ENCODE results near the gene SEBOX. TPM values are rescaled to one million over a fixed set of nuclear protein-coding genes. Genes with fewer than 3 reads are reported as not detected.

The SEBOX gene
- total RNA-seq, 2 experiments from 2014 or later = not detected

GRCh38 chr17:28402224-28402630, 37.2 kb upstream of the SEBOX start:
- H3K27me3 Mint-ChIP-seq = peaks cover 7% of the 10 kb centered on the region
- CTCF ChIA-PET = interaction anchor here (2.1 kb wide), 1 partner anchor 15 kb away, joined by 6 read pairs; no protein-coding TSS in a partner anchor
- POLR2A ChIA-PET = interaction anchor here (0.6 kb wide), 1 partner anchor 60 kb away, joined by 3 read pairs; no protein-coding TSS in a partner anchor
- no peaks in the 10 kb centered on the region for H3K36me3 Mint-ChIP-seq (ENCODE audit: low read depth)
- no peak overlapping the region for H3K27ac Mint-ChIP-seq
- no peak overlapping the region for H3K4me3 Mint-ChIP-seq
- no peaks in the 10 kb centered on the region for H3K9me3 Mint-ChIP-seq
- no peak for DNase-seq
- peaks cover 10% of the 10 kb centered on the region for H3K4me1 Mint-ChIP-seq

- CTCF ChIA-PET = interaction anchor here (1.2 kb wide), 1 partner anchor 65 kb away, joined by 3 read pairs; the partner anchor contains the start of genes IFT20 and TNFAIP1
- DNase-seq = no peak
- POLR2A ChIA-PET = interaction anchor here (0.8 kb wide), 1 partner anchor 15 kb away, joined by 3 read pairs; no protein-coding TSS in a partner anchor
- Mint-ChIP-seq H3K4me1 (peaks cover 4% of the 10 kb centered on the region), H3K27me3 (no peaks in the 10 kb centered on the region), H3K36me3 (ENCODE audit: low read depth) (no peaks in the 10 kb centered on the region), H3K27ac (no peak overlapping the region), H3K9me3 (no peaks in the 10 kb centered on the region), H3K4me3 (no peak overlapping the region)
Observed at GRCh38 chr17:28399808-28400207, 34.8 kb upstream of the SEBOX start.

- Mint-ChIP-seq H3K4me3 (no peak overlapping the region), H3K9me3 (no peaks in the 10 kb centered on the region), H3K4me1 (peaks cover 4% of the 10 kb centered on the region), H3K27me3 (no peaks in the 10 kb centered on the region), H3K27ac (no peak overlapping the region), H3K36me3 (ENCODE audit: low read depth) (peaks cover 7% of the 10 kb centered on the region)
- ChIA-PET POLR2A (no interaction called here), CTCF (no interaction called here)
- DNase-seq = no peak
Observed at GRCh38 chr17:28398280-28398981, 33.4 kb upstream of the SEBOX start.

- H3K27ac Mint-ChIP-seq = no peak overlapping the region
- no peak overlapping the region for H3K4me3 Mint-ChIP-seq
- ChIA-PET CTCF (no interaction called here), POLR2A (no interaction called here)
- no peaks in the 10 kb centered on the region for H3K27me3 Mint-ChIP-seq
- no peaks in the 10 kb centered on the region for H3K9me3 Mint-ChIP-seq
- no peak for DNase-seq
- peaks cover 4% of the 10 kb centered on the region for H3K4me1 Mint-ChIP-seq
- peaks cover 7% of the 10 kb centered on the region for H3K36me3 Mint-ChIP-seq (ENCODE audit: low read depth)
Observed at GRCh38 chr17:28397687-28398279, 32.8 kb upstream of the SEBOX start.

- ChIA-PET POLR2A (no interaction called here), CTCF (interaction anchor here (0.6 kb wide), 1 partner anchor 462 kb away, joined by 3 read pairs; no protein-coding TSS in a partner anchor)
- Mint-ChIP-seq H3K4me1 (peaks cover 4% of the 10 kb centered on the region), H3K27me3 (no peaks in the 10 kb centered on the region), H3K27ac (no peak overlapping the region), H3K4me3 (no peak overlapping the region), H3K36me3 (ENCODE audit: low read depth) (peaks cover 10% of the 10 kb centered on the region), H3K9me3 (no peaks in the 10 kb centered on the region)
- DNase-seq = no peak
Observed at GRCh38 chr17:28397275-28397674, 32.3 kb upstream of the SEBOX start.

- ChIA-PET CTCF (interaction anchor here (0.6 to 1.3 kb wide), 2 partner anchors 8 to 462 kb away, joined by 3 to 5 read pairs; no protein-coding TSS in a partner anchor), POLR2A (no interaction called here)
- Mint-ChIP-seq H3K27me3 (no peaks in the 10 kb centered on the region), H3K4me1 (no peaks in the 10 kb centered on the region), H3K27ac (no peak overlapping the region), H3K36me3 (ENCODE audit: low read depth) (peaks cover 11% of the 10 kb centered on the region), H3K9me3 (no peaks in the 10 kb centered on the region), H3K4me3 (no peak overlapping the region)
- DNase-seq = no peak
Observed at GRCh38 chr17:28396635-28397239, 31.7 kb upstream of the SEBOX start.

- Mint-ChIP-seq H3K4me3 (no peak overlapping the region), H3K27me3 (no peaks in the 10 kb centered on the region), H3K36me3 (ENCODE audit: low read depth) (peaks cover 11% of the 10 kb centered on the region), H3K4me1 (no peaks in the 10 kb centered on the region), H3K9me3 (no peaks in the 10 kb centered on the region), H3K27ac (no peak overlapping the region)
- POLR2A ChIA-PET = no interaction called here
- CTCF ChIA-PET = interaction anchor here (0.9 to 1.3 kb wide), 3 partner anchors 9 to 26 kb away, joined by 3 to 5 read pairs (median 3); partner anchors contain the start of gene VTN
- no peak for DNase-seq
Observed at GRCh38 chr17:28395968-28396367, 31.0 kb upstream of the SEBOX start.

- Mint-ChIP-seq H3K4me1 (no peaks in the 10 kb centered on the region), H3K27me3 (no peaks in the 10 kb centered on the region), H3K27ac (no peak overlapping the region), H3K36me3 (ENCODE audit: low read depth) (peaks cover 13% of the 10 kb centered on the region), H3K4me3 (no peak overlapping the region), H3K9me3 (no peaks in the 10 kb centered on the region)
- no peak for DNase-seq
- POLR2A ChIA-PET = no interaction called here
- CTCF ChIA-PET = interaction anchor here (0.8 to 1.0 kb wide), 3 partner anchors 9 to 25 kb away, joined by 3 read pairs; partner anchors contain the start of gene VTN
Observed at GRCh38 chr17:28395426-28395825, 30.4 kb upstream of the SEBOX start.

- POLR2A ChIA-PET = no interaction called here
- Mint-ChIP-seq H3K4me1 (no peaks in the 10 kb centered on the region), H3K27me3 (no peaks in the 10 kb centered on the region), H3K9me3 (no peaks in the 10 kb centered on the region), H3K27ac (no peak overlapping the region), H3K4me3 (no peak overlapping the region), H3K36me3 (ENCODE audit: low read depth) (peaks cover 22% of the 10 kb centered on the region)
- CTCF ChIA-PET = interaction anchor here (0.8 to 1.0 kb wide), 2 partner anchors 8 to 9 kb away, joined by 3 read pairs; no protein-coding TSS in a partner anchor
- DNase-seq = no peak
Observed at GRCh38 chr17:28394337-28395116, 29.5 kb upstream of the SEBOX start.

- CTCF ChIA-PET = no interaction called here
- POLR2A ChIA-PET = no interaction called here
- Mint-ChIP-seq H3K36me3 (ENCODE audit: low read depth) (peaks cover 29% of the 10 kb centered on the region), H3K27me3 (no peaks in the 10 kb centered on the region), H3K4me3 (no peak overlapping the region), H3K4me1 (no peaks in the 10 kb centered on the region), H3K9me3 (no peaks in the 10 kb centered on the region), H3K27ac (no peak overlapping the region)
- DNase-seq = no peak
Observed at GRCh38 chr17:28392491-28392890, 27.5 kb upstream of the SEBOX start.

GRCh38 chr17:28391401-28391800, 26.4 kb upstream of the SEBOX start:
- Mint-ChIP-seq H3K27me3 (no peaks in the 10 kb centered on the region), H3K4me1 (no peaks in the 10 kb centered on the region), H3K9me3 (no peaks in the 10 kb centered on the region), H3K27ac (no peak overlapping the region), H3K36me3 (ENCODE audit: low read depth) (peaks cover 29% of the 10 kb centered on the region), H3K4me3 (no peak overlapping the region)
- POLR2A ChIA-PET = interaction anchor here (0.6 kb wide), 1 partner anchor 148 kb away, joined by 4 read pairs; no protein-coding TSS in a partner anchor
- CTCF ChIA-PET = interaction anchor here (0.6 kb wide), 1 partner anchor 593 kb away, joined by 3 read pairs; no protein-coding TSS in a partner anchor
- DNase-seq = no peak

GRCh38 chr17:28390984-28391383, 26.0 kb upstream of the SEBOX start:
- Mint-ChIP-seq H3K4me1 (peaks cover 4% of the 10 kb centered on the region), H3K27ac (no peak overlapping the region), H3K4me3 (no peak overlapping the region), H3K27me3 (no peaks in the 10 kb centered on the region), H3K36me3 (ENCODE audit: low read depth) (peaks cover 29% of the 10 kb centered on the region), H3K9me3 (no peaks in the 10 kb centered on the region)
- ChIA-PET POLR2A (no interaction called here), CTCF (no interaction called here)
- no peak for DNase-seq
